Duodenal mucosa (tissue), 2 donors: ENCODE measurements around the gene DLG2.

Experiments
- H3K27ac ChIP-seq: one replicate; pipeline ENCODE4 v1.7.0; 2013; ENCODE audit warnings: low read depth, low read length
- H3K27me3 ChIP-seq, 2 donors: one replicate each; pipeline ENCODE4 v1.7.0; 2013; ENCODE audit warnings: low read length in 2 of 2, control low read depth in 1 of 2; ENCODE audit not compliant: insufficient read depth in 2 of 2, control insufficient read depth in 1 of 2
- H3K36me3 ChIP-seq, 2 donors: one replicate each; pipeline ENCODE4 v1.7.0; 2013; ENCODE audit warnings: low read length in 2 of 2, control low read depth in 1 of 2; ENCODE audit not compliant: insufficient read depth in 2 of 2, control insufficient read depth in 1 of 2
- H3K4me1 ChIP-seq, 2 donors: one replicate each; pipeline ENCODE4 v1.7.0; 2013; ENCODE audit warnings: low read length in 2 of 2, control low read depth in 1 of 2; ENCODE audit not compliant: insufficient read depth in 2 of 2, control insufficient read depth in 1 of 2
- H3K4me3 ChIP-seq, 2 donors: one replicate each; pipeline ENCODE4 v1.7.0; 2013; ENCODE audit warnings: low read length in 2 of 2, low read depth in 1 of 2
- H3K9ac ChIP-seq, 2 donors: one replicate each; pipeline ENCODE4 v1.7.0; 2013; ENCODE audit warnings: low read length in 2 of 2, low read depth in 1 of 2
- H3K9me3 ChIP-seq, 2 donors: one replicate each; pipeline ENCODE4 v1.7.0; 2013; ENCODE audit warnings: low read length in 2 of 2, control low read depth in 1 of 2; ENCODE audit not compliant: control insufficient read depth in 1 of 2

Gene DLG2

GRCh38 chr11:84780689-84781293, 846.4 kb downstream of the DLG2 start:
- Histone ChIP-seq H3K27me3 (no peaks in the 10 kb centered on the region), H3K36me3 (no peaks in the 10 kb centered on the region), H3K9ac (no peak overlapping the region), H3K4me3 (no peak overlapping the region), H3K9me3 (no peaks in the 10 kb centered on the region), H3K27ac (no peak overlapping the region), H3K4me1 (no peaks in the 10 kb centered on the region)

GRCh38 chr11:84775503-84775902, 851.6 kb downstream of the DLG2 start:
- no peaks in the 10 kb centered on the region for H3K4me1 ChIP-seq
- H3K9ac ChIP-seq, result no peak overlapping the region
- H3K36me3 ChIP-seq, result no peaks in the 10 kb centered on the region
- no peak overlapping the region for H3K27ac ChIP-seq
- peaks cover 0 to 3% of the 10 kb centered on the region in 2 donors for H3K9me3 ChIP-seq
- no peaks in the 10 kb centered on the region for H3K27me3 ChIP-seq
- no peak overlapping the region for H3K4me3 ChIP-seq

- H3K4me3 ChIP-seq, result no peak overlapping the region
- H3K36me3 ChIP-seq, result no peaks in the 10 kb centered on the region
- H3K27ac ChIP-seq, result no peak overlapping the region
- no peaks in the 10 kb centered on the region for H3K27me3 ChIP-seq
- H3K9ac ChIP-seq, result no peak overlapping the region
- H3K9me3 ChIP-seq, result no peaks in the 10 kb centered on the region
- no peaks in the 10 kb centered on the region for H3K4me1 ChIP-seq
These were observed 863.2 kb downstream of the DLG2 start for GRCh38 chr11:84763931-84764330.

GRCh38 chr11:84757711-84758110, 869.4 kb downstream of the DLG2 start:
- Histone ChIP-seq H3K4me1 (no peaks in the 10 kb centered on the region), H3K4me3 (no peak overlapping the region), H3K36me3 (no peaks in the 10 kb centered on the region), H3K9me3 (no peaks in the 10 kb centered on the region), H3K27ac (no peak overlapping the region), H3K9ac (no peak overlapping the region), H3K27me3 (no peaks in the 10 kb centered on the region)

GRCh38 chr11:84751371-84751770, 875.8 kb downstream of the DLG2 start:
- no peaks in the 10 kb centered on the region for H3K4me1 ChIP-seq
- no peaks in the 10 kb centered on the region for H3K27me3 ChIP-seq
- H3K27ac ChIP-seq, result no peak overlapping the region
- no peak overlapping the region for H3K4me3 ChIP-seq
- H3K36me3 ChIP-seq, result no peaks in the 10 kb centered on the region
- H3K9me3 ChIP-seq, result no peaks in the 10 kb centered on the region
- no peak overlapping the region for H3K9ac ChIP-seq

GRCh38 chr11:84747871-84748270, 879.3 kb downstream of the DLG2 start:
- Histone ChIP-seq H3K4me3 (no peak overlapping the region), H3K4me1 (no peaks in the 10 kb centered on the region), H3K9ac (no peak overlapping the region), H3K27ac (no peak overlapping the region), H3K9me3 (no peaks in the 10 kb centered on the region), H3K27me3 (no peaks in the 10 kb centered on the region), H3K36me3 (no peaks in the 10 kb centered on the region)

- no peaks in the 10 kb centered on the region for H3K27me3 ChIP-seq
- no peaks in the 10 kb centered on the region for H3K36me3 ChIP-seq
- no peak overlapping the region for H3K27ac ChIP-seq
- H3K4me1 ChIP-seq, result no peaks in the 10 kb centered on the region
- peaks cover 0 to 4% of the 10 kb centered on the region in 2 donors for H3K9me3 ChIP-seq
- no peak overlapping the region for H3K4me3 ChIP-seq
- H3K9ac ChIP-seq, result no peak overlapping the region
These were observed 887.1 kb downstream of the DLG2 start for GRCh38 chr11:84740050-84740449.

- no peak overlapping the region for H3K4me3 ChIP-seq
- no peak overlapping the region for H3K9ac ChIP-seq
- peaks cover 3 to 6% of the 10 kb centered on the region in 2 donors for H3K27me3 ChIP-seq
- H3K9me3 ChIP-seq, result no peaks in the 10 kb centered on the region
- no peaks in the 10 kb centered on the region for H3K36me3 ChIP-seq
- H3K27ac ChIP-seq, result no peak overlapping the region
- H3K4me1 ChIP-seq, result no peaks in the 10 kb centered on the region
These were observed 902.9 kb downstream of the DLG2 start for GRCh38 chr11:84724256-84724655.

- H3K9ac ChIP-seq, result no peak overlapping the region
- H3K4me1 ChIP-seq, result no peaks in the 10 kb centered on the region
- H3K9me3 ChIP-seq, result no peaks in the 10 kb centered on the region
- peaks cover 3 to 6% of the 10 kb centered on the region in 2 donors for H3K27me3 ChIP-seq
- no peak overlapping the region for H3K27ac ChIP-seq
- no peak overlapping the region for H3K4me3 ChIP-seq
- no peaks in the 10 kb centered on the region for H3K36me3 ChIP-seq
These were observed 904.5 kb downstream of the DLG2 start for GRCh38 chr11:84722583-84723108.

GRCh38 chr11:84721561-84721961, 905.6 kb downstream of the DLG2 start:
- Histone ChIP-seq H3K36me3 (no peaks in the 10 kb centered on the region), H3K9ac (no peak overlapping the region), H3K4me3 (no peak overlapping the region), H3K9me3 (no peaks in the 10 kb centered on the region), H3K27ac (no peak overlapping the region), H3K27me3 (peaks cover 3 to 6% of the 10 kb centered on the region in 2 donors), H3K4me1 (no peaks in the 10 kb centered on the region)
